RWPE1 (cell line): Measurements from ENCODE around the gene SLC47A2.
"Not testable (repeated sequence)": the region's sequence is repeated elsewhere in the genome, so short reads cannot be mapped to it uniquely, and the experiment has no call there.

Source experiments
- CTCF ChIA-PET: fragments of 350-600 bp; sonication (Branson Sonifier 250); formaldehyde crosslinking; extraction: SDS; loops from one replicate; lab custom pipeline; 2021; lab: Yijun Ruan, JAX
- POLR2A ChIA-PET: fragments of 400-600 bp; formaldehyde crosslinking; extraction: SDS; loops from one replicate; lab custom pipeline; 2020; ENCODE audit warnings: antibody characterized with exemption; ENCODE audit not compliant: low non-redundant PET; lab: Yijun Ruan, JAX
- DNase-seq: peaks from one replicate; pipeline ENCODE4 v3.0.0; 2012; ENCODE audit warnings: low spot score
- H3K27ac ChIP-seq: fragments of 450-650 bp; 2 replicates; pipeline ENCODE4 v1.5.1; 2017
- TF ChIP-seq, protein P1 (sequence below): fragments of 450-650 bp; conservative IDR thresholded peaks from 2 replicates; pipeline ENCODE4 v1.5.1; 2017; ENCODE audit warnings: low read depth, mild to moderate bottlenecking

SLC47A2 gene, protein sequence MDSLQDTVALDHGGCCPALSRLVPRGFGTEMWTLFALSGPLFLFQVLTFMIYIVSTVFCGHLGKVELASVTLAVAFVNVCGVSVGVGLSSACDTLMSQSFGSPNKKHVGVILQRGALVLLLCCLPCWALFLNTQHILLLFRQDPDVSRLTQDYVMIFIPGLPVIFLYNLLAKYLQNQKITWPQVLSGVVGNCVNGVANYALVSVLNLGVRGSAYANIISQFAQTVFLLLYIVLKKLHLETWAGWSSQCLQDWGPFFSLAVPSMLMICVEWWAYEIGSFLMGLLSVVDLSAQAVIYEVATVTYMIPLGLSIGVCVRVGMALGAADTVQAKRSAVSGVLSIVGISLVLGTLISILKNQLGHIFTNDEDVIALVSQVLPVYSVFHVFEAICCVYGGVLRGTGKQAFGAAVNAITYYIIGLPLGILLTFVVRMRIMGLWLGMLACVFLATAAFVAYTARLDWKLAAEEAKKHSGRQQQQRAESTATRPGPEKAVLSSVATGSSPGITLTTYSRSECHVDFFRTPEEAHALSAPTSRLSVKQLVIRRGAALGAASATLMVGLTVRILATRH

DNA sequence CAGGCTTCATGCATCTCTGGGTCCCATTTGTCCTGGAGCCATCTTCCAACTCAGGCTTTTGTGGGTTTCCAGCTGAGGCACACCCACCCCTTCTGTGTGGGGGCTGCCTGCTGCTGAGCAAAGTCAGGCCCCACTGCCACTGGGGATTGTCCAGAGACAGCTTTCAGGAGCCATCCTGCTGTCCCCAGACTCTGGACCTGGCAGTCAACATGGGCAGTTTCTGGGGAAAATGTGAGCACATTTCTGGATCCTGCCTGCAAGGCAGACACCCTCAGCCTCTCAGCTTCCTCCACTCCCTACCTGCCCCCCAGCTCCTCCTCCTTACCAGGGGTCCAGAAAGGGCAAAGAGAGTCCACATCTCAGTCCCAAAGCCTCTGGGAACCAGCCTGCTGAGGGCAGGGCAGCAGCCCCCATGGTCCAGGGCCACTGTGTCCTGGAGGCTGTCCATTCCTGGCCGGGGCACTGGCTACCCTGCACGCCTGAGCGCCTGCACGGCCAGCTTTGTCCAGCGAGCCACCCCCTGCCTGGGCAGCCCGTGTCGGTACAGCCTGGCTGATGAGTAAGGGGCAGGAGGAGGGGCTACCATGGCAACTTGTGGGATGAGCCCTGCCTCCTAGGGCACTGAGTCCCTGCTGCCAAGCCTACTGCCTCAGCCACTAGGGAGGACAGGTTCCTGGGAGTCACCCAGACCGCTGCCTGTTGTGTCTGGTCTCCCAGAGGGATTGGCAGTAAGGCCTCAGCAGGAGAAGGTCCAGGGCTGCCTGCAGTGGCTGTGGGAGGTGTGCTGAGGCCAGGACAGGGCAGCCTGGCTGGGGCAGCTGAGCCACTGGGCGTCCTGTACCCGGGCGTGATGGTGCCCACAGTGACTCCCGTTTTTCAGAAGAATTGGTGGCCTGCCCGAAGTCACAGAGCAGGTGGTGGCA is at the start of gene SLC47A2:
TSS of gene SLC47A2 (minus strand) at position 477 of the 923 bp plus-strand sequence. CDS start at position 448, 29 bp downstream.
- ChIA-PET POLR2A (interaction anchor here (0.9 to 1.1 kb wide), 2 partner anchors 12 to 37 kb away, joined by 3 read pairs; no protein-coding TSS in a partner anchor), CTCF (interaction anchor here (0.5 to 1.1 kb wide), 6 partner anchors 11 to 354 kb away, joined by 3 to 8 read pairs (median 3); partner anchors contain the start of gene B9D1)
- TF ChIP-seq, protein P1, sequence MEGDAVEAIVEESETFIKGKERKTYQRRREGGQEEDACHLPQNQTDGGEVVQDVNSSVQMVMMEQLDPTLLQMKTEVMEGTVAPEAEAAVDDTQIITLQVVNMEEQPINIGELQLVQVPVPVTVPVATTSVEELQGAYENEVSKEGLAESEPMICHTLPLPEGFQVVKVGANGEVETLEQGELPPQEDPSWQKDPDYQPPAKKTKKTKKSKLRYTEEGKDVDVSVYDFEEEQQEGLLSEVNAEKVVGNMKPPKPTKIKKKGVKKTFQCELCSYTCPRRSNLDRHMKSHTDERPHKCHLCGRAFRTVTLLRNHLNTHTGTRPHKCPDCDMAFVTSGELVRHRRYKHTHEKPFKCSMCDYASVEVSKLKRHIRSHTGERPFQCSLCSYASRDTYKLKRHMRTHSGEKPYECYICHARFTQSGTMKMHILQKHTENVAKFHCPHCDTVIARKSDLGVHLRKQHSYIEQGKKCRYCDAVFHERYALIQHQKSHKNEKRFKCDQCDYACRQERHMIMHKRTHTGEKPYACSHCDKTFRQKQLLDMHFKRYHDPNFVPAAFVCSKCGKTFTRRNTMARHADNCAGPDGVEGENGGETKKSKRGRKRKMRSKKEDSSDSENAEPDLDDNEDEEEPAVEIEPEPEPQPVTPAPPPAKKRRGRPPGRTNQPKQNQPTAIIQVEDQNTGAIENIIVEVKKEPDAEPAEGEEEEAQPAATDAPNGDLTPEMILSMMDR, result no peak
- no peak for DNase-seq
- peak within 1 kb of the TSS; percentile 98 for H3K27ac ChIP-seq

DNA sequence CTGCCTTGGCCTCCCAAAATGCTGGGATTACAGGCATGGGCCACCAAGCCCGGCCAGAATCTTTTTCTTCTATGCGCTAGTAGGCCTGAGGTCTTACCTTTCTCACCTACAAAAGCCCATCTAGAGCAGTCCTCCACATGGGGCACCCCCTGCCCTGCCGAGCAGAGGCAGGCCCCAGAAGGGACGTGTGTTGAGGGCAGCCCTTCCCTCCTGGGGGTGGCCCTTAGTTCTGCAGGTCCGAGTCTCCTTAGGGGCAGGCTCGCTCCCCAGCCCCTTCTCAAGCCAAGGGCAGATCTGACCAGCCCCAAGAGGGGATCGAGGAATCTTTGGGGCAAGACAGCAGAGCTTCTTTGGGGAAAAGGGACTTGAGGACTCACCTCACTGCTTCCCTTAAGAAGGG is 49.6 kb upstream of the SLC47A2 start:
- CTCF ChIA-PET, result interaction anchor here (0.6 to 1.7 kb wide), 16 partner anchors 9 to 403 kb away, joined by 3 to 13 read pairs (median 4); partner anchors contain the start of genes B9D1 and SLC47A1
- POLR2A ChIA-PET, result no interaction called here

DNA sequence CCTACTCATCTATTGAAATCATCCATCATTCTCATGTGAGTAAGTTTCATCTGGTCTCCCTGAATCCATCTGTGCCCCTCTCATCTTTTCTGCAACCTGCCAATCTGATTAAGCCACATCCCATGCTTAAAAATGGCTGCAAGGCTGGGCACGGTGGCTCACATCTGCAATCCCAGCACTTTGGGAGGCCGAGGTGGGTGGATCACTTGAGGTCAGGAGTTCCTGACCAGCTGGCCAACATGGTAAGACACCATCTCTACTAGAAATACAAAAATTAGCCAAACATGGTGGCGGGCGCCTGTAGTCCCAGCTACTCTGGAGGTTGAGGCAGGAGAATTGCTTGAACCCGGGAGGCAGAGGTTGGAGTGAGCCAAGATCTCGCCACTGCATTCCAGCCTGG is 47.6 kb upstream of the SLC47A2 start:
- H3K27ac ChIP-seq, result peak overlapping the region; percentile 30
- POLR2A ChIA-PET, DNase-seq: not testable (repeated sequence)
- CTCF ChIA-PET, result interaction anchor here (0.6 to 3.4 kb wide), 2 partner anchors 313 to 401 kb away, joined by 4 to 16 read pairs; partner anchors contain the start of gene B9D1

More for the DNA sequence above, 49.6 kb upstream of the SLC47A2 start:
- TF ChIP-seq, protein P1, result no peak
- DNase-seq, result no peak
- peak overlapping the region; percentile 62 for H3K27ac ChIP-seq

DNA sequence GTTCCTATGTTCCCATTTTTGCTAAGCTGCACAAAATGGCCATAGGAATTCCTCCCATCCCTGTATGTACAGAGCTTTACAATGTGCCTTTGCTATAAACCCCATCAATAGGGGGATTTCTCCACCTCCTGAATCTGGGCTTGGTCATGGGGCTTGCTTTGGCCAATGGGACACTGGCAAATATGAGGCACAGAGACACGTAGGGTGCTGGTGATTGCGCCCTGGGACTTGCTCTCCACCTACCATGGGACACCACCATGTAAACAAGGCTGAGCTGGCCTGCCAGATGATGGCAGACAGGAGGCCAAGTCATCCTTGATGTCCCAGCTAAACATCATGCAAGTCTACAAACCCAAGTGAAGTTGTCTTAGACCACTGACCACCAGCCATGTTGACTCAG is 47.0 kb upstream of the SLC47A2 start:
- POLR2A ChIA-PET, result no interaction called here
- TF ChIP-seq, protein P1, result no peak
- no peak for DNase-seq
- CTCF ChIA-PET, result interaction anchor here (0.9 to 3.4 kb wide), 5 partner anchors 10 to 401 kb away, joined by 7 to 16 read pairs (median 10); partner anchors contain the start of gene B9D1
- no peak overlapping the region for H3K27ac ChIP-seq

DNA sequence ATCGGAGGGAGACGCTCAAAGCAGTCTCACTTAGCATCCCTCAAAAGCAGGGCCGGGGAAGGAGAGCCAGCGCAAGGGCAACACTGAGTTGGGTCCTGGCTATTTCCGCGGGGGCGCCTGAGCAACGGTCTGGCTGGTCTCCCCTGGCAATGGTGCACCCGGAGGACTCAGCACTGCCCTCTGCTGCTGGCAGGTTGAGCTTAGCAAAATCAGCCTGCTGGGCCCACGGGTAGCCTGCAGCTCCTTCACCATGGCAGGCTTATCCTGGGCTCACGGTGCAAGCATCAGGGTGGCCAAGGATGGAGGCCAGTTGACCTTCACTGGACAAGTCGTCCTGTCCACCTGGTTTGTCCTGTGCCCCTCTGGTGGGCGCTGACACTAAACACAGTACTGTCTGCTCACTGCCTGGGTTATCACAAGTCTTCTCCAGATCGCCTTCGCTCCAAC is 46.2 kb upstream of the SLC47A2 start:
- ChIA-PET POLR2A (no interaction called here), CTCF (interaction anchor here (0.5 to 3.4 kb wide), 13 partner anchors 9 to 400 kb away, joined by 3 to 16 read pairs (median 4); partner anchors contain the start of genes B9D1 and SLC47A2)
- TF ChIP-seq, protein P1, result peak; percentile 62
- DNase-seq, result peak; percentile 52
- peak overlapping the region; percentile 43 for H3K27ac ChIP-seq

DNA sequence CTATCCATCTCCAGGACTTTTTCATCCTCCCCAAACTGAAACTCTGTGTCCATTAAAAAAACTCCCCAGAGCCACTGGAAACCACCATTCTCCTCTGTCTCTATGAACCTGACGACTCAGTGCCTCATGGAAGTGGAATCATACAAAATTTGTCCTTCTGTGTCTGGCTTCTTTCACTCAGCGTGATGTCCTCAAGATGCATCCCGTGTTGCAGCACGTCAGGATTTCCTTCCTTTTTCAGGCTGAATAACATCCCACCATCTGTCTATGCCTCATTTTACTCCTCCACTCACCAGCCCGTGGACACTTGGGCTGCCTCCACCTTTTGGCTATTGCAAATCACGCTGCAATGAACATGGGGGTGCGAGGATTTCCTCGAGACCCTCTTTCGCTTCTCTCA is 44.4 kb upstream of the SLC47A2 start:
- CTCF ChIA-PET, result no interaction called here
- TF ChIP-seq, protein P1, result no peak
- peak overlapping the region; percentile 31; the same call in 1 of the 2 replicates for H3K27ac ChIP-seq
- no peak for DNase-seq
- POLR2A ChIA-PET, result interaction anchor here (1.1 kb wide), 1 partner anchor 41 kb away, joined by 3 read pairs; no protein-coding TSS in a partner anchor
